ENCODE measurements around the gene KLF6.

The KLF6 gene

DNA sequence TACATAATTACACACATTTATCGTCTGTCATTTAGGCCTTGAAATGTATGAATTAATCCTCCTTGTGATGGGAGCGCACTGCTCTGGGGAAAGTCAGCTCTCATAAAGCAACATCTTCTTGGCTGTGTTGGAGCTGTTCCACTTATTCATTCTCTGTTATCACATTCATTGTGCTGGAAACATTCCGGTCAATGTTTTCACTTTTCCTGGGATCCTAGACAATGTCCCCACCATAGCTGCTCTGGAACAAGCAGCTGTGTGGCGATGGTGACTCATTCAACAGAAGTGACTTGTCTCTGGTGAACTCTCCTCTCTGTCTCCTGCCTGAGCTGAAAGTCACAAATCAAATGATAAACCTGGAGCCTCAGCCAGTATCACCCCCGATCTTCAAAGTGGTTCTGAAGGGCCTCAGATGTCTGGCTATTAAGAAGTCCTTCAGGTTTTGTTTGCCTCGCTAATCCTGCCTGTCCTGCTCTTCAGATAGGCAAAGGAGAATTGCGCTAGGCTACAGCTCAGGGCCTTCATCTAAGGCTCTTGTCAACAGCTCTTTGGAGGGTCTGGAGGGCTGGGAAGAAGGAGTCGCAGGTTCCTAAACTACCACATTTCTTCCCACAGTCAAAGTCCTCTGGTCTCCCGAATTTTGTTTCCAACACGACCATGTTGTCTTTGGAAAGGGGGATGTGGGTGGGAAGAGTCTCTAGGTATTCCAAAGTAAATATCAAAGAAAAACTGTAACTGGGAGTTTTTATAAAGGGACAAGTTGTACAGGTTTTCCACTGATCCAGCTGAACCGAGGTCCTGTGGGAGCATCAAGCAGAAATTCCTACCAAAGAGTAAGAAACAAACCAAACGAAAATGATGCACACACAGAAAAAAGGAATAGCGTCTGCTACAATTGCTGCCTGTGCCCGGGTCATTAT is 29.3 kb downstream of the KLF6 start:
- no peak overlapping the region for H3K4me3 ChIP-seq (ENCODE audit: low read depth, low read length)
- in situ Hi-C loops (cut with HindIII; ENCODE audit: low sequenced_read_pairs) = no loop called here
- TF ChIP-seq, protein P1, sequence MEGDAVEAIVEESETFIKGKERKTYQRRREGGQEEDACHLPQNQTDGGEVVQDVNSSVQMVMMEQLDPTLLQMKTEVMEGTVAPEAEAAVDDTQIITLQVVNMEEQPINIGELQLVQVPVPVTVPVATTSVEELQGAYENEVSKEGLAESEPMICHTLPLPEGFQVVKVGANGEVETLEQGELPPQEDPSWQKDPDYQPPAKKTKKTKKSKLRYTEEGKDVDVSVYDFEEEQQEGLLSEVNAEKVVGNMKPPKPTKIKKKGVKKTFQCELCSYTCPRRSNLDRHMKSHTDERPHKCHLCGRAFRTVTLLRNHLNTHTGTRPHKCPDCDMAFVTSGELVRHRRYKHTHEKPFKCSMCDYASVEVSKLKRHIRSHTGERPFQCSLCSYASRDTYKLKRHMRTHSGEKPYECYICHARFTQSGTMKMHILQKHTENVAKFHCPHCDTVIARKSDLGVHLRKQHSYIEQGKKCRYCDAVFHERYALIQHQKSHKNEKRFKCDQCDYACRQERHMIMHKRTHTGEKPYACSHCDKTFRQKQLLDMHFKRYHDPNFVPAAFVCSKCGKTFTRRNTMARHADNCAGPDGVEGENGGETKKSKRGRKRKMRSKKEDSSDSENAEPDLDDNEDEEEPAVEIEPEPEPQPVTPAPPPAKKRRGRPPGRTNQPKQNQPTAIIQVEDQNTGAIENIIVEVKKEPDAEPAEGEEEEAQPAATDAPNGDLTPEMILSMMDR (IDR thresholded peaks at IDR 0.05; ENCODE audit: low read depth, low read length, missing control alignments) = no peak
- DNase-seq (ENCODE audit: low read depth) = no peak

DNA sequence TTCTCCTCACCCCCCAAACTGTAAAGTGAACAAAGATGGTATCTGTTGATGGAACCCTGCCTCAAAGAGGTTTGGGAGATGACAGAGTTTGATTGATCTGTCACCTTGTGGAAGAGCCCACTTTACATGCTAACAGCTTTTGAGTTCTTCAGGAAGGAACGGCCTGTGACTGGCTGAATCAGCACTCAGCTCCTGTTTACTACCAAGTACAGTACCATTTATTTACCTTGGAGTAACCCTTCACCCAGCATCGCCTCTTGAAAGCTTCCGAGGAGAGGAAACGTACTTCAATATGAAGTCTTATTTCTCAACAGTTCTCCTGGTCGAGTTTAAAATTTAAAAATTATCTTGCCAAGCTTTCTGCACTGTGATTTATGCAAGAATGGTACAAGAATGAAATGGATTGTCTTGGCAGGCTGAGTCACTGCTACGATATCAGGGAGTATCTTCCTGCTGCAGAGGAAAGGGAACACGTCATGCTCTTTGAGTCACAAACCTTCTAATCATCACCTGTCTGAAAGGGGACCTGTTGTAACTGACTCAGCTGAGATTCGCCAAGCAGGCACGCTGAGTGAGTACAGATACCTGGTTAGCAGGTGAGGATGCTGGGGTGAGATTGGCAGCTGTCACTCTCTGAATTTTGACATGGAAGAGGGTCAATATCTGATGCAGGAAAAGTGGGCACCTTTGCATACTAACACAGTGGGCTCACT is 30.1 kb downstream of the KLF6 start:
- in situ Hi-C loops (cut with HindIII; ENCODE audit: low sequenced_read_pairs) = no loop called here
- DNase-seq (ENCODE audit: low read depth) = no peak
- TF ChIP-seq, protein P1 (IDR thresholded peaks at IDR 0.05; ENCODE audit: low read depth, low read length, missing control alignments) = no peak
- no peak overlapping the region for H3K4me3 ChIP-seq (ENCODE audit: low read depth, low read length)

DNA sequence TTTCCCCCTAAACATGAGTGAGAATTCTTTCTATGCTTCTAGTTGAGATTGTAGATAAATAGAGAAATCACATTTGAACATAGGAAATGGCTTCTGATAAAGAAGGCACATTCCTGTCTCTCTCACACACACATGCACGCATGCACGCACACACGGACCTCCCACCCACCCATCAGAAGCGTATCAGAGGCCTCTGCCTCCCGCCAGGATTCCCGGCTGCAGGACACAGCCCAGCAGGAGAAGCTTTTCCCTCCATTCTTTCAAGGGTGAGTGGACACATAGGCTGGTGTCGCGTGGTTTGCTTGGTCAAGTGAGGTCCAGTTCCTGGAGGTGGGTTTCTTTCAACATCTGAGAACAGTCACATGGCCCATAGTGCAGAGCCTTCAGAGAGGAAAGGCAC is 34.2 kb downstream of the KLF6 start:
- DNase-seq (ENCODE audit: low read depth) = no peak
- TF ChIP-seq, protein P1 (IDR thresholded peaks at IDR 0.05; ENCODE audit: low read depth, low read length, missing control alignments) = no peak
- no peak overlapping the region for H3K4me3 ChIP-seq (ENCODE audit: low read depth, low read length)
- in situ Hi-C loops (cut with HindIII; ENCODE audit: low sequenced_read_pairs) = no loop called here

DNA sequence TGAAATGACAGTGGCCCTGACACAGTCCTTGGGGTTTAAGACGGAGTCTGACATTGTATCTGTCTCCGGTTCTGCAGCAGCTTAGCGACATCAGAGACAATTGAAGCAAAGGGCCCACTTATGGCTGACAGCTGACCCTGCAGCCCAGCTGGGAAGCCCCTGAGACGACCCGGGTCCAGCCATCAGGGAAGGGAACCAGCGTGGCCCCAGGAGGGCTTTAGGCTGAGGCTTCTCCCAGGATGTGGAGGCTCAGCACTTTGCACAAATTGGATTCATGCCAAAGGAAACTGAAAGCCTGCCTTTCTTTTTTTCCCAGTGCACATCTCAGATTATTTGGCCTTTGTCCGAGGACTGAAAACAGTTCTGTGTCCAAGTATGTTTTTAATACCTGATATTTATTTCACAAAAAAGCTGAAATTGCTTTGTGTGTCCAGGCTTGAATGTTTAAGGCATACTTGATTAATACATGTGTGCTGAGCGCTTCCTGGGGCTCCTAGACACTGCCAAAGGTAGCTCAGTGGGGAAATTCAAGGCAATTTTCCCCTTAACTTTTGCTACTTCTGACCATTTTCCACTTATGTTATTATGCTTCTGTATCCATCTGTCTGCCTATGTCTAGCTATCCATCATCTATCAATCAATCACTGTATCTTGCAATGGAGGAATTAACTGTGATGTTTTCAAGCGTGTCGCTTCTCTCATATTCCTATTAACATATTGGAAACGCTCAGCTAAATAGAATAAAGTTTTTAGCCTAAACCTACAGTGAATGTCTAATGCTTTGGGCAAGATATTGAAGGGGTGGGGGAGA is 34.8 kb downstream of the KLF6 start:
- no peak for DNase-seq (ENCODE audit: low read depth)
- no peak overlapping the region for H3K4me3 ChIP-seq (ENCODE audit: low read depth, low read length)

DNA sequence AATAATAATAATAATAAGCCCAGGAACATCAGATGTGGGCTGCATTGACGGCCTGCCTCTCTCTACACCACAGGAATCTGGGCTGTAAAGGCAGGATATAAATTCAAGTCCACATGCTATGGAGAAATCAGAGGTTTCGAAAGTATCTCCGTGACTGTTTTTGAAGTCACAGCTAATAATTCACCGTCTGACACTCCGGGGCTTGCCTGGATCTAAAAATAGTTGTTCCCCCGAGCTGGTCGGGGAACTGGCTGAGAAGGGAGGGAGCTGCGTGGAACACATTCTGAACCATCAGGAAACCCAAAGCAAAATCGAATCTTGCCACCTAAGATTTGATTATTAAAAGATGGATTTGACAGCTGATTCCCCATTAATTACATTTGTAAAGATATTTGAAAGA is 35.4 kb downstream of the KLF6 start:
- DNase-seq (ENCODE audit: low read depth) = no peak
- H3K4me3 ChIP-seq (ENCODE audit: low read depth, low read length) = no peak overlapping the region
- in situ Hi-C loops (cut with HindIII; ENCODE audit: low sequenced_read_pairs) = loop anchor here (10.0 kb wide), 1 partner anchor 505 kb away; no protein-coding TSS in a partner anchor
- TF ChIP-seq, protein P1 (IDR thresholded peaks at IDR 0.05; ENCODE audit: low read depth, low read length, missing control alignments) = no peak

More for the DNA sequence above, 34.8 kb downstream of the KLF6 start:
- TF ChIP-seq, protein P1 (IDR thresholded peaks at IDR 0.05; ENCODE audit: low read depth, low read length, missing control alignments) = no peak
- in situ Hi-C loops (cut with HindIII; ENCODE audit: low sequenced_read_pairs) = no loop called here

DNA sequence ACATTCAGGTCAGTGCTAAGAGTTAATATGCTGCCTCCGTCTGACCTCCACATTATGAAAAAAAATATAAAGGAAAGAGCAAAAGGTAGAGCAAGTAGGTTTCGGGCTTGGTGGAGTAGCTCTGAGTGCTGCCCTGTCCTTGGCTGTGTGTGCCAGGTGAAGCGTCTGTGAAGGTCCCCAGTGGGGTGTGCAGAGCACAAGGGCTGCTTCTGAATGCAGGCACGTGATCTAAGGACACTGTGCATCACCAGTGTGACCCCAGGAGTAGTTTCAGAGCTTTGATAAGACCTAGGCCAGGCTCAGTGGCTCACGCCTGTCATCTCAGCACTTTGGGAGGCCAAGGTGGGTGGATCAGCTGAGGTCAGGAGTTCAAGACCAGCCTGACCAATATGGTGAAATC is 36.0 kb downstream of the KLF6 start:
- in situ Hi-C loops (cut with HindIII; ENCODE audit: low sequenced_read_pairs) = loop anchor here (10.0 kb wide), 1 partner anchor 504 kb away; no protein-coding TSS in a partner anchor
- no peak for DNase-seq (ENCODE audit: low read depth)
- TF ChIP-seq, protein P1 (IDR thresholded peaks at IDR 0.05; ENCODE audit: low read depth, low read length, missing control alignments) = no peak
- no peak overlapping the region for H3K4me3 ChIP-seq (ENCODE audit: low read depth, low read length)

Data from astrocyte of the cerebellum (primary cell).